Activated naive CD8-positive, alpha-beta T cell treated with anti-CD3 and anti-CD28 coated beads for 36 hours (primary cell): ENCODE results near the gene HUNK. TPM values are rescaled to one million over a fixed set of nuclear protein-coding genes. Genes with fewer than 3 reads are reported as not detected.

Experiments used
- DNase-seq: peaks from one replicate; pipeline ENCODE4 v3.0.0; 2021
- H3K27ac Mint-ChIP-seq: one replicate; pipeline ENCODE4 v1.8.0; 2022; ENCODE audit warnings: mild to moderate bottlenecking, moderate library complexity, mixed read lengths
- H3K27me3 Mint-ChIP-seq: one replicate; pipeline ENCODE4 v1.8.0; 2022; ENCODE audit warnings: mild to moderate bottlenecking, mixed read lengths
- H3K36me3 Mint-ChIP-seq: one replicate; pipeline ENCODE4 v1.8.0; 2021; ENCODE audit warnings: mild to moderate bottlenecking, mixed read lengths
- H3K4me1 Mint-ChIP-seq: one replicate; pipeline ENCODE4 v1.8.0; 2021; ENCODE audit warnings: mixed read lengths
- H3K4me3 Mint-ChIP-seq: one replicate; pipeline ENCODE4 v1.8.0; 2022; ENCODE audit warnings: mild to moderate bottlenecking, moderate library complexity, mixed read lengths
- H3K9me3 Mint-ChIP-seq: one replicate; pipeline ENCODE4 v1.8.0; 2022; ENCODE audit warnings: mixed read lengths
- total RNA-seq, 2 experiments: library from RNA; stranded (reverse); gene quantifications; one replicate each; pipeline ENCODE4 v1.2.3, GENCODE V29; 2021

The HUNK gene
- total RNA-seq, 2 experiments from 2014 or later = 0.42 to 0.54 TPM

DNA sequence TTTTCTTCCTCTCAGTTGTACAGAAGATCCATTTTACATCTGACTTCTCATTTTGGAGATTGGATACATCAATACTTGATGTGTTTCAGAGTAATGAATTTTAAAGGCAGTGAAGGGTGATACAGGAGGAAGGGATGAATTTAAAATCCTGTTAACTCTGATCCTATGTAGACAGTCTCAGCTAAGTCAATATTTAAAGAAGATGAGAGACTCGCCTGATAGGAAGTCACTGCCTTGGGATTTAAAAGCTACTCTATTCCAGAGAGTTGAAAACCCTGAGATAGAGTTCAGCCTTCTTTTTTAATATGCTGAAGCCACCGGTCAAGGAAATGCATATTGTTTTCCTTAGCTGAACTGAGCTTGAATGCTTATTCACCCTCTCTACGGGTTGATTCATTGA lies 42.7 kb downstream of the HUNK start:
- Mint-ChIP-seq H3K4me1 (no peaks in the 10 kb centered on the region), H3K9me3 (peaks cover 2% of the 10 kb centered on the region), H3K27me3 (peaks cover 14% of the 10 kb centered on the region), H3K27ac (no peak overlapping the region), H3K36me3 (peaks cover 2% of the 10 kb centered on the region), H3K4me3 (no peak overlapping the region)
- DNase-seq = no peak

GRCh38 chr21:31917108-31917507 lies 44.3 kb downstream of the HUNK start:
- Mint-ChIP-seq H3K27me3 (peaks cover 3% of the 10 kb centered on the region), H3K36me3 (peaks cover 2% of the 10 kb centered on the region), H3K9me3 (peaks cover 2% of the 10 kb centered on the region), H3K4me1 (no peaks in the 10 kb centered on the region), H3K4me3 (no peak overlapping the region), H3K27ac (no peak overlapping the region)
- DNase-seq = no peak

GRCh38 chr21:31918250-31918775 lies 45.5 kb downstream of the HUNK start:
- Mint-ChIP-seq H3K4me1 (no peaks in the 10 kb centered on the region), H3K4me3 (no peak overlapping the region), H3K36me3 (peaks cover 2% of the 10 kb centered on the region), H3K9me3 (peaks cover 2% of the 10 kb centered on the region), H3K27ac (no peak overlapping the region), H3K27me3 (no peaks in the 10 kb centered on the region)
- DNase-seq = no peak

GRCh38 chr21:31920275-31920674 lies 47.5 kb downstream of the HUNK start:
- no peaks in the 10 kb centered on the region for H3K4me1 Mint-ChIP-seq
- DNase-seq = no peak
- H3K27ac Mint-ChIP-seq = no peak overlapping the region
- no peak overlapping the region for H3K4me3 Mint-ChIP-seq
- peaks cover 2% of the 10 kb centered on the region for H3K36me3 Mint-ChIP-seq
- no peaks in the 10 kb centered on the region for H3K27me3 Mint-ChIP-seq
- H3K9me3 Mint-ChIP-seq = peaks cover 2% of the 10 kb centered on the region

- peaks cover 2% of the 10 kb centered on the region for H3K36me3 Mint-ChIP-seq
- H3K27me3 Mint-ChIP-seq = no peaks in the 10 kb centered on the region
- H3K9me3 Mint-ChIP-seq = peaks cover 2% of the 10 kb centered on the region
- no peak overlapping the region for H3K27ac Mint-ChIP-seq
- H3K4me1 Mint-ChIP-seq = no peaks in the 10 kb centered on the region
- no peak overlapping the region for H3K4me3 Mint-ChIP-seq
- DNase-seq = no peak
These were observed 48.3 kb downstream of the HUNK start for GRCh38 chr21:31921079-31921478.

DNA sequence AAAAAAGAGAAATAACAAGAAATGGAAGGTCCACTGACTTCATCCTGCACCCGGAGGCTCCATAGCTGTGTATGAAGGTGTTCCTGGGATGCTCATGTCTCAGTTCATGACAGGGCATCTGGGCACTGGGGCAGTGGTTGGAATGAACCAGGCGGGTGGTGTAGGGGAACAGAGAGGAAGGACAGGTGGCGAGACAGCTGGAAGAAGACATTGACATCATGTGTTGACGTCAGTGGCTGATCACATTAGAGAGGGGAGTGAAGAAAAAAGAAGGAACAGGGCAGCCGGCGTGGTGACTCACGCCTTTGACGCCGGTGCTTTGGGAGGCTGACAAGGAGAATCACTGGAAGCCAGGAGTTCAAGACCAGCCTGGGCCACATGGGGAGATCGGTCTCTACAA lies 50.1 kb downstream of the HUNK start:
- no peak for DNase-seq
- Mint-ChIP-seq H3K27ac (no peak overlapping the region), H3K36me3 (peaks cover 4% of the 10 kb centered on the region), H3K4me3 (no peak overlapping the region), H3K4me1 (no peaks in the 10 kb centered on the region), H3K9me3 (peaks cover 6% of the 10 kb centered on the region), H3K27me3 (no peaks in the 10 kb centered on the region)

GRCh38 chr21:31923756-31924155 lies 50.9 kb downstream of the HUNK start:
- no peaks in the 10 kb centered on the region for H3K4me1 Mint-ChIP-seq
- H3K27ac Mint-ChIP-seq = no peak overlapping the region
- H3K36me3 Mint-ChIP-seq = peaks cover 4% of the 10 kb centered on the region
- peaks cover 6% of the 10 kb centered on the region for H3K9me3 Mint-ChIP-seq
- no peaks in the 10 kb centered on the region for H3K27me3 Mint-ChIP-seq
- H3K4me3 Mint-ChIP-seq = no peak overlapping the region
- DNase-seq = no peak

DNA sequence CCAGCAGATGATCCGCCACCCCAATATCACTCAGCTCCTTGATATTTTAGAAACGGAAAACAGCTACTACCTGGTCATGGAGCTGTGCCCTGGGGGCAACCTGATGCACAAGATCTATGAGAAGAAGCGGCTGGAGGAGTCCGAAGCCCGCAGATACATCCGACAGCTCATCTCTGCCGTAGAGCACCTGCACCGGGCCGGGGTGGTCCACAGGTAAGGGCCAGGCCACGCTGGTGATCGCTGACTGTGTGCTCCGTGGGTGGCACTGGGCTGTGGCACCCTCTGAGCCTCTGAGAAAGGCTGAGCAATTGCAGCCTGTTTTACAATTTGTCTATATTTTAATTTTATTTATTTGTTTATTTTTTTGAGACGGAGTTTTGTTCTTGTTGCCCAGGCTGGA lies 51.7 kb downstream of the HUNK start:
- Mint-ChIP-seq H3K27me3 (no peaks in the 10 kb centered on the region), H3K9me3 (peaks cover 4% of the 10 kb centered on the region), H3K4me1 (no peaks in the 10 kb centered on the region), H3K4me3 (no peak overlapping the region), H3K27ac (no peak overlapping the region), H3K36me3 (peaks cover 2% of the 10 kb centered on the region)
- no peak for DNase-seq

GRCh38 chr21:31926498-31926897 lies 53.7 kb downstream of the HUNK start:
- Mint-ChIP-seq H3K4me1 (no peaks in the 10 kb centered on the region), H3K9me3 (peaks cover 4% of the 10 kb centered on the region), H3K27me3 (no peaks in the 10 kb centered on the region), H3K36me3 (peaks cover 2% of the 10 kb centered on the region), H3K4me3 (no peak overlapping the region), H3K27ac (no peak overlapping the region)
- DNase-seq = no peak

- Mint-ChIP-seq H3K27me3 (no peaks in the 10 kb centered on the region), H3K9me3 (peaks cover 4% of the 10 kb centered on the region), H3K4me3 (no peak overlapping the region), H3K36me3 (peaks cover 2% of the 10 kb centered on the region), H3K27ac (no peak overlapping the region), H3K4me1 (no peaks in the 10 kb centered on the region)
- no peak for DNase-seq
These were observed 55.0 kb downstream of the HUNK start for GRCh38 chr21:31927689-31928353.

DNA sequence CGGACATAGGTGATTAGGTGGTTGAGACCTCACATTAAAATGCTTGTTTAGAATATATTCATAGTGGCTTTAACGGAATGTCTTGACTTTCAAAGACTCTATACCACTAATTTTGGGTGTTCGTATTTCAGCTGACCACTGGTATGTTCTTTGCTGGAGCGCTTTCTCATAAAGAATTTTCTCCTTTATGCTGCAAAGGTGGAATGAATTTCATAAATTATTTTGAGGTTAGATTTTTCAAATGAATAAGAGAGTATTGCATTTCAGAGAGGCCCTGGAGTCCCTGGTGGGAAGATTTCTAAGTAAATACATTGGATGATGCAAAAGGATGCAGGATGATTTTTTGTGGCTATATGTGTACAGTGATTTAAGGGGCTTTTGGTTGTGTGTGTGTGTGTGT lies 55.8 kb downstream of the HUNK start:
- Mint-ChIP-seq H3K36me3 (peaks cover 2% of the 10 kb centered on the region), H3K4me1 (peaks cover 2% of the 10 kb centered on the region), H3K27ac (no peak overlapping the region), H3K27me3 (peaks cover 4% of the 10 kb centered on the region), H3K4me3 (no peak overlapping the region), H3K9me3 (peaks cover 4% of the 10 kb centered on the region)
- no peak for DNase-seq

GRCh38 chr21:31929548-31929947 lies 56.7 kb downstream of the HUNK start:
- Mint-ChIP-seq H3K4me1 (peaks cover 4% of the 10 kb centered on the region), H3K36me3 (peaks cover 2% of the 10 kb centered on the region), H3K27ac (no peak overlapping the region), H3K9me3 (peaks cover 4% of the 10 kb centered on the region), H3K4me3 (no peak overlapping the region), H3K27me3 (peaks cover 5% of the 10 kb centered on the region)
- no peak for DNase-seq

- H3K27me3 Mint-ChIP-seq = peaks cover 5% of the 10 kb centered on the region
- DNase-seq = no peak
- H3K4me3 Mint-ChIP-seq = no peak overlapping the region
- H3K4me1 Mint-ChIP-seq = peaks cover 4% of the 10 kb centered on the region
- no peak overlapping the region for H3K27ac Mint-ChIP-seq
- H3K36me3 Mint-ChIP-seq = peaks cover 2% of the 10 kb centered on the region
- H3K9me3 Mint-ChIP-seq = peaks cover 4% of the 10 kb centered on the region
These were observed 57.2 kb downstream of the HUNK start for GRCh38 chr21:31930001-31930400.

- H3K36me3 Mint-ChIP-seq = no peaks in the 10 kb centered on the region
- peaks cover 4% of the 10 kb centered on the region for H3K4me1 Mint-ChIP-seq
- peaks cover 5% of the 10 kb centered on the region for H3K27me3 Mint-ChIP-seq
- no peak overlapping the region for H3K4me3 Mint-ChIP-seq
- H3K27ac Mint-ChIP-seq = no peak overlapping the region
- H3K9me3 Mint-ChIP-seq = no peaks in the 10 kb centered on the region
- DNase-seq = no peak
These were observed 59.0 kb downstream of the HUNK start for GRCh38 chr21:31931644-31932469.

- Mint-ChIP-seq H3K4me3 (no peak overlapping the region), H3K27me3 (peaks cover 5% of the 10 kb centered on the region), H3K27ac (no peak overlapping the region), H3K9me3 (no peaks in the 10 kb centered on the region), H3K36me3 (no peaks in the 10 kb centered on the region), H3K4me1 (peaks cover 4% of the 10 kb centered on the region)
- no peak for DNase-seq
These were observed 59.6 kb downstream of the HUNK start for GRCh38 chr21:31932470-31932764.

DNA sequence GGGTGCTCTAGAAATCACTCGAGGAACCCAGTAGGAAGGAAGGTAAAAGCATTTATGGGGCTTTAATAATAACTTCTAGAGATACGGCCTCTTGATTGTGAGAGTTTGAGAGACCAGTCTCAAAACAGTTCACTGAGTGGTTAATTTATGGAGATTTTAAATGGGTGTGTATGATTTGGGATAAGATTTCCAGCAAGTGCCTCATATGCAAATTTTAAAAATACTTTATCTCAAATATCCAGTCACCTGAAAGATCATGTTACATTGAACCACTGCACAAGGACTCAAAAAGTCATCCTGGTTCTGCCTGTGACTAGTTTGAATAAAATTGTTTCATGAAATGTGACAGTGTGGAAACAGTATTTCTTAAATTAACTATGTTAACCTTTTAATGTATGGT lies 64.5 kb downstream of the HUNK start:
- peaks cover 4% of the 10 kb centered on the region for H3K4me1 Mint-ChIP-seq
- H3K27me3 Mint-ChIP-seq = peaks cover 7% of the 10 kb centered on the region
- no peaks in the 10 kb centered on the region for H3K36me3 Mint-ChIP-seq
- H3K9me3 Mint-ChIP-seq = no peaks in the 10 kb centered on the region
- DNase-seq = no peak
- no peak overlapping the region for H3K27ac Mint-ChIP-seq
- H3K4me3 Mint-ChIP-seq = no peak overlapping the region
